Parathyroid adenoma (tissue), 2 donors: Measurements from ENCODE around the gene STAT5A.
"Not testable (repeated sequence)": the region's sequence is repeated elsewhere in the genome, so short reads cannot be mapped to it uniquely, and the experiment has no call there.

Experiments
- H2AFZ ChIP-seq: fragments of 300-600 bp; sonication (generic); one replicate; pipeline ENCODE4 v1.7.0; 2017; ENCODE audit warnings: antibody characterized with exemption, mild to moderate bottlenecking
- H3K27ac ChIP-seq: fragments of 300-600 bp; sonication (generic); one replicate; pipeline ENCODE4 v1.7.0; 2017
- H3K27me3 ChIP-seq: fragments of 300-600 bp; sonication (generic); one replicate; pipeline ENCODE4 v1.7.0; 2017; ENCODE audit warnings: low read length; ENCODE audit not compliant: control insufficient read depth, insufficient read depth
- H3K36me3 ChIP-seq: fragments of 300-600 bp; sonication (generic); one replicate; pipeline ENCODE4 v1.7.0; 2017; ENCODE audit warnings: low read length; ENCODE audit not compliant: control insufficient read depth, insufficient read depth
- H3K4me1 ChIP-seq: fragments of 300-600 bp; sonication (generic); one replicate; pipeline ENCODE4 v1.7.0; 2017; ENCODE audit warnings: control low read depth
- H3K4me2 ChIP-seq: fragments of 300-600 bp; sonication (generic); one replicate; pipeline ENCODE4 v1.7.0; 2017; ENCODE audit warnings: low read length
- H3K4me3 ChIP-seq: fragments of 300-600 bp; sonication (generic); one replicate; pipeline ENCODE4 v1.7.0; 2017; ENCODE audit warnings: low read depth, low read length
- H3K79me2 ChIP-seq: fragments of 300-600 bp; sonication (generic); one replicate; pipeline ENCODE4 v1.7.0; 2017; ENCODE audit warnings: control low read depth
- H3K9ac ChIP-seq: fragments of 300-600 bp; sonication (generic); one replicate; pipeline ENCODE4 v1.7.0; 2017; ENCODE audit warnings: mild to moderate bottlenecking
- H3K9me3 ChIP-seq: fragments of 300-600 bp; sonication (generic); one replicate; pipeline ENCODE4 v1.7.0; 2017; ENCODE audit warnings: low read length; ENCODE audit not compliant: control insufficient read depth
- CTCF ChIP-seq: fragments of 300-600 bp; sonication (generic); IDR thresholded peaks from one replicate; pipeline ENCODE4 v1.7.0; 2017; ENCODE audit warnings: antibody characterized with exemption, mild to moderate bottlenecking
- donor health status: primary hyperparathyroidism.

Gene STAT5A

GRCh38 chr17:42354956-42355843, 66.9 kb downstream of the STAT5A start:
- H3K27ac ChIP-seq = no peak overlapping the region
- H2AFZ ChIP-seq = no peak overlapping the region

GRCh38 chr17:42358434-42358833, 70.1 kb downstream of the STAT5A start:
- TF ChIP-seq CTCF = no peak
- no peaks in the 10 kb centered on the region for H3K36me3 ChIP-seq
- H3K4me3 ChIP-seq = no peak overlapping the region
- H2AFZ ChIP-seq = no peak overlapping the region
- H3K9ac ChIP-seq = no peak overlapping the region
- H3K27ac ChIP-seq = no peak overlapping the region
- peaks cover 37% of the 10 kb centered on the region for H3K79me2 ChIP-seq
- no peaks in the 10 kb centered on the region for H3K4me1 ChIP-seq
- H3K9me3 ChIP-seq = no peaks in the 10 kb centered on the region
- no peak overlapping the region for H3K4me2 ChIP-seq
- no peaks in the 10 kb centered on the region for H3K27me3 ChIP-seq

More at GRCh38 chr17:42354956-42355843, 66.9 kb downstream of the STAT5A start:
- Histone ChIP-seq H3K79me2 (peaks cover 23% of the 10 kb centered on the region), H3K27me3 (no peaks in the 10 kb centered on the region), H3K4me2 (no peak overlapping the region), H3K36me3 (no peaks in the 10 kb centered on the region), H3K4me3 (no peak overlapping the region), H3K4me1 (no peaks in the 10 kb centered on the region), H3K9ac (no peak overlapping the region), H3K9me3 (no peaks in the 10 kb centered on the region)
- no peak for TF ChIP-seq CTCF

- Histone ChIP-seq H3K4me3 (no peak overlapping the region), H3K36me3 (no peaks in the 10 kb centered on the region), H2AFZ (no peak overlapping the region), H3K9me3 (no peaks in the 10 kb centered on the region), H3K27ac (no peak overlapping the region), H3K9ac (no peak overlapping the region), H3K79me2 (peaks cover 37% of the 10 kb centered on the region), H3K4me1 (no peaks in the 10 kb centered on the region), H3K27me3 (no peaks in the 10 kb centered on the region), H3K4me2 (no peak overlapping the region)
- no peak for TF ChIP-seq CTCF
Measured at GRCh38 chr17:42359133-42359532, 70.8 kb downstream of the STAT5A start.

GRCh38 chr17:42360388-42360787, 72.1 kb downstream of the STAT5A start:
- H3K9me3 ChIP-seq, H3K27me3 ChIP-seq, H3K9ac ChIP-seq, H3K27ac ChIP-seq, H3K36me3 ChIP-seq, H2AFZ ChIP-seq, H3K4me1 ChIP-seq, H3K4me3 ChIP-seq, H3K4me2 ChIP-seq: not testable (repeated sequence)
- H3K79me2 ChIP-seq = peaks cover 39% of the 10 kb centered on the region
